NB4 (cell line): Measurements from ENCODE around the gene SNAP29.
"Not testable (repeated sequence)": the region's sequence is repeated elsewhere in the genome, so short reads cannot be mapped to it uniquely, and the experiment has no call there.

Source experiments
- CTCF ChIP-seq: IDR thresholded peaks from one replicate; pipeline ENCODE4 v1.5.1; 2012; ENCODE audit warnings: low read depth, low read length
- MYC ChIP-seq: IDR thresholded peaks from 2 replicates; pipeline ENCODE4 v1.6.1; 2011; ENCODE audit warnings: low read depth, low read length

- not testable (repeated sequence) for TF ChIP-seq MYC, CTCF
Measured at GRCh38 chr22:20908717-20909116, 49.9 kb downstream of the SNAP29 start.
